Liver (tissue), 9 donors: ENCODE results near the gene STX1A. TPM values are rescaled to one million over a fixed set of nuclear protein-coding genes. Genes with fewer than 3 reads are reported as not detected.

Experiments used
- DNase-seq: peaks from one replicate; pipeline ENCODE4 v3.0.0-alpha.2; 2017; ENCODE audit warnings: low spot score
- H3K27ac ChIP-seq, 2 donors: one replicate each; pipeline ENCODE4 v1.7.0; 2013; ENCODE audit warnings: inconsistent platforms in 2 of 2, low read length in 2 of 2, control low read depth in 1 of 2, low read depth in 1 of 2, mild to moderate bottlenecking in 1 of 2
- H3K27me3 ChIP-seq, 4 donors: one replicate each; pipeline versions ENCODE4 v1.6.1 to v1.7.0; 2013; ENCODE audit warnings: low read length in 3 of 4, inconsistent platforms in 1 of 4, mild to moderate bottlenecking in 1 of 4, moderate library complexity in 1 of 4; ENCODE audit not compliant: control insufficient read depth in 4 of 4, insufficient read depth in 4 of 4
- H3K36me3 ChIP-seq, 4 donors: one replicate each; pipeline versions ENCODE4 v1.6.1 to v1.7.0; 2013; ENCODE audit warnings: low read length in 3 of 4, mild to moderate bottlenecking in 3 of 4, low read depth in 1 of 4, moderate library complexity in 1 of 4; ENCODE audit not compliant: control insufficient read depth in 4 of 4, insufficient read depth in 3 of 4
- H3K4me1 ChIP-seq, 4 donors: one replicate each; pipeline versions ENCODE4 v1.6.1 to v1.7.0; 2013; ENCODE audit warnings: low read length in 3 of 4, mild to moderate bottlenecking in 3 of 4, moderate library complexity in 1 of 4; ENCODE audit not compliant: control insufficient read depth in 4 of 4, insufficient read depth in 4 of 4
- H3K4me3 ChIP-seq, 3 donors: one replicate each; pipeline versions ENCODE4 v1.6.1 to v1.7.0; 2013; ENCODE audit warnings: low read length in 3 of 3, control low read depth in 1 of 3, low read depth in 1 of 3, mild to moderate bottlenecking in 1 of 3
- H3K9ac ChIP-seq, 2 donors: one replicate each; pipeline ENCODE4 v1.7.0; 2013; ENCODE audit warnings: low read length in 2 of 2, mild to moderate bottlenecking in 2 of 2, moderate library complexity in 2 of 2, control low read depth in 1 of 2, low read depth in 1 of 2
- H3K9me3 ChIP-seq, 4 donors: one replicate each; pipeline versions ENCODE4 v1.6.1 to v1.7.0; 2013; ENCODE audit warnings: low read length in 3 of 4; ENCODE audit not compliant: control insufficient read depth in 4 of 4
- EGR1 ChIP-seq, 2 donors: IDR thresholded peaks; 2 replicates each; pipeline ENCODE4 v1.6.1; 2016 to 2018; ENCODE audit warnings: antibody characterized with exemption in 2 of 2, low read depth in 2 of 2
- FOXA1 ChIP-seq: IDR thresholded peaks from 2 replicates; pipeline ENCODE4 v1.6.1; 2016; ENCODE audit warnings: antibody characterized with exemption
- FOXA2 ChIP-seq: IDR thresholded peaks from 2 replicates; pipeline ENCODE4 v1.6.1; 2016; ENCODE audit warnings: antibody characterized with exemption
- GABPA ChIP-seq, 2 donors: IDR thresholded peaks in 1 of 2; conservative IDR thresholded peaks in 1 of 2; 2 replicates each; pipeline ENCODE4 v1.6.1; 2016; ENCODE audit warnings: antibody characterized with exemption in 2 of 2, mild to moderate bottlenecking in 1 of 2, moderate library complexity in 1 of 2
- HNF4A ChIP-seq, 2 donors: conservative IDR thresholded peaks; 2 replicates each; pipeline ENCODE4 v1.6.1; 2016; ENCODE audit warnings: antibody characterized with exemption in 2 of 2, mild to moderate bottlenecking in 2 of 2
- JUND ChIP-seq, 2 donors: IDR thresholded peaks; 2 replicates each; pipeline ENCODE4 v1.6.1; 2016; ENCODE audit warnings: antibody characterized with exemption in 2 of 2
- NR2F2 ChIP-seq: IDR thresholded peaks from 2 replicates; pipeline ENCODE4 v1.6.1; 2016; ENCODE audit warnings: antibody characterized with exemption
- RAD21 ChIP-seq, 2 donors: IDR thresholded peaks; 2 replicates each; pipeline ENCODE4 v1.6.1; 2016; ENCODE audit warnings: antibody characterized with exemption in 2 of 2, mild to moderate bottlenecking in 2 of 2
- RXRA ChIP-seq, 2 donors: IDR thresholded peaks; 2 replicates each; pipeline ENCODE4 v1.6.1; 2017 to 2018; ENCODE audit warnings: antibody characterized with exemption in 2 of 2, mild to moderate bottlenecking in 1 of 2
- SP1 ChIP-seq: IDR thresholded peaks from 2 replicates; pipeline ENCODE4 v1.6.1; 2018; ENCODE audit warnings: antibody characterized with exemption, mild to moderate bottlenecking
- TAF1 ChIP-seq: conservative IDR thresholded peaks from 2 replicates; pipeline ENCODE4 v1.6.1; 2016; ENCODE audit warnings: antibody characterized with exemption, mild to moderate bottlenecking
- YY1 ChIP-seq: IDR thresholded peaks from 2 replicates; pipeline ENCODE4 v1.6.1; 2016; ENCODE audit warnings: antibody characterized with exemption, mild to moderate bottlenecking
- WGBS: extraction: QIAGEN DNeasy Blood & Tissue Kit; methylation state at CpG from one replicate; pipeline ENCODE4 v1.1.7; 2013; 5-methylcytosine and 5-hydroxymethylcytosine counted together
- polyA plus RNA-seq, 2 donors: library from polyadenylated mRNA; stranded (reverse) in 1 of 2; unstranded in 1 of 2; fragments of 200-250 nt in 1 of 2; fragments of >200 nt in 1 of 2; fragmentation: Nextera tagmentation in 1 of 2; extraction: Ambion mirVana in 1 of 2; gene quantifications; one replicate each; pipeline versions ENCODE4 v1.2.1 to v1.2.3, GENCODE V29; 2013 to 2015
- total RNA-seq, 2 donors: library from RNA; depleted of rRNA; stranded (reverse); fragments of >200 nt; gene quantifications; one replicate each; pipeline ENCODE4 v1.2.3, GENCODE V29; 2014
- TF ChIP-seq, protein P1 (sequence below): IDR thresholded peaks from 2 replicates; pipeline ENCODE4 v1.6.1; 2016; ENCODE audit warnings: antibody characterized with exemption
- TF ChIP-seq, protein P2 (sequence below): IDR thresholded peaks from 2 replicates; pipeline ENCODE4 v1.6.1; 2016; ENCODE audit warnings: antibody characterized with exemption
- TF ChIP-seq, protein P3 (sequence below): IDR thresholded peaks from 2 replicates; pipeline ENCODE4 v1.6.1; 2016; ENCODE audit warnings: antibody characterized with exemption
- TF ChIP-seq, protein P4 (sequence below): IDR thresholded peaks from 2 replicates; pipeline ENCODE4 v1.6.1; 2016; ENCODE audit warnings: antibody characterized with exemption, mild to moderate bottlenecking
- donor health status: healthy.
- donor health status: healthy.
- donor health status: healthy.
- donor health status: healthy.
- donor health status: healthy.

STX1A gene
- total and polyA plus RNA-seq, 4 donors: 0.49 to 1.9 (median 1.1) TPM

DNA sequence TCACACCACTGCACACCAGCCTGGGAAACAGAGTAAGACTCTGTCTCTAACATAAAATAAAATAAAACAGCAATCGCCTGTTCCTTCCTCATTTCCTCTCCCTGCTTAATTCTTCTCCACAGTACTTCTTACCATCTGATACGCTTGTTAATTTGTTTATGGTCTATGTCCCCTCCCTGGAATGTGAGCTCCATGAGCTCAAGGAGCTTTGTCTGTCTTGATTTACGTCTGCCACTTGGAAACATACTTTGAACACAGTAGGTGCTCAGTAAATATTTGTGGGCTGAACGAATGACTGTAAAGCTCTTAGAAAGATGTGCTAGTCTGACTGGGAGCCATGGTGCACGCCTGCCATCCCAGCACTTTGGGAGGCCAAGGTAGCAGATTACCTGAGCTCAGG is 9.1 kb upstream of the STX1A start (continued):
- TF ChIP-seq, protein P1, sequence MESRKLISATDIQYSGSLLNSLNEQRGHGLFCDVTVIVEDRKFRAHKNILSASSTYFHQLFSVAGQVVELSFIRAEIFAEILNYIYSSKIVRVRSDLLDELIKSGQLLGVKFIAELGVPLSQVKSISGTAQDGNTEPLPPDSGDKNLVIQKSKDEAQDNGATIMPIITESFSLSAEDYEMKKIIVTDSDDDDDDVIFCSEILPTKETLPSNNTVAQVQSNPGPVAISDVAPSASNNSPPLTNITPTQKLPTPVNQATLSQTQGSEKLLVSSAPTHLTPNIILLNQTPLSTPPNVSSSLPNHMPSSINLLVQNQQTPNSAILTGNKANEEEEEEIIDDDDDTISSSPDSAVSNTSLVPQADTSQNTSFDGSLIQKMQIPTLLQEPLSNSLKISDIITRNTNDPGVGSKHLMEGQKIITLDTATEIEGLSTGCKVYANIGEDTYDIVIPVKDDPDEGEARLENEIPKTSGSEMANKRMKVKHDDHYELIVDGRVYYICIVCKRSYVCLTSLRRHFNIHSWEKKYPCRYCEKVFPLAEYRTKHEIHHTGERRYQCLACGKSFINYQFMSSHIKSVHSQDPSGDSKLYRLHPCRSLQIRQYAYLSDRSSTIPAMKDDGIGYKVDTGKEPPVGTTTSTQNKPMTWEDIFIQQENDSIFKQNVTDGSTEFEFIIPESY: no peak
- TF ChIP-seq SP1 (no peak), TAF1 (no peak), JUND (IDR thresholded peaks at IDR 0.05) (no peak), EGR1 (IDR thresholded peaks at IDR 0.05; ENCODE audit: low read depth in 2 of 2) (no peak), RAD21 (IDR thresholded peaks at IDR 0.05) (no peak), NR2F2 (no peak), YY1 (no peak), FOXA2 (no peak)
- TF ChIP-seq, protein P2, sequence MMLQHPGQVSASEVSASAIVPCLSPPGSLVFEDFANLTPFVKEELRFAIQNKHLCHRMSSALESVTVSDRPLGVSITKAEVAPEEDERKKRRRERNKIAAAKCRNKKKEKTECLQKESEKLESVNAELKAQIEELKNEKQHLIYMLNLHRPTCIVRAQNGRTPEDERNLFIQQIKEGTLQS: no peak
- TF ChIP-seq, protein P3, sequence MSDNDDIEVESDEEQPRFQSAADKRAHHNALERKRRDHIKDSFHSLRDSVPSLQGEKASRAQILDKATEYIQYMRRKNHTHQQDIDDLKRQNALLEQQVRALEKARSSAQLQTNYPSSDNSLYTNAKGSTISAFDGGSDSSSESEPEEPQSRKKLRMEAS: no peak

DNA sequence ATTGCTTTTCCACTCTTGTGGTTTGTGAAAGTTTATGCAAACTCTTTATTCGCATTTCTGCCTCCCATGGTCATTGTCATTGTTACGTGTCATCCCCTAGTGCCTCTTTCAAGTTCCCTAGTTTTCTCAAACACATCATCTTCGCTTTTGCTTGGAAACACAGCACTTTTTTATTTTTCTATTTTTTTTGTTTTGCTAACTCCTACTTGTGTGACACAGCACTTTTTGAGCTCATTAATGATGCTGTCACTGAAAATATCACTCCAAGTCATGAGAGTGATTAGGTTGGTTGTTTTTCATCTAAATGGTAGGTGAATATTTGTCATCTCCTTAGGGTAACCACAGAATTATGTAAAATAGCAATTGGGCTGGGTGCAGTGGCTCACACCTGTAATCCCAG is 8.5 kb upstream of the STX1A start:
- H3K9ac ChIP-seq: no peak overlapping the region
- no peaks in the 10 kb centered on the region for H3K36me3 ChIP-seq
- H3K4me3 ChIP-seq: no peak overlapping the region
- TF ChIP-seq, protein P4, sequence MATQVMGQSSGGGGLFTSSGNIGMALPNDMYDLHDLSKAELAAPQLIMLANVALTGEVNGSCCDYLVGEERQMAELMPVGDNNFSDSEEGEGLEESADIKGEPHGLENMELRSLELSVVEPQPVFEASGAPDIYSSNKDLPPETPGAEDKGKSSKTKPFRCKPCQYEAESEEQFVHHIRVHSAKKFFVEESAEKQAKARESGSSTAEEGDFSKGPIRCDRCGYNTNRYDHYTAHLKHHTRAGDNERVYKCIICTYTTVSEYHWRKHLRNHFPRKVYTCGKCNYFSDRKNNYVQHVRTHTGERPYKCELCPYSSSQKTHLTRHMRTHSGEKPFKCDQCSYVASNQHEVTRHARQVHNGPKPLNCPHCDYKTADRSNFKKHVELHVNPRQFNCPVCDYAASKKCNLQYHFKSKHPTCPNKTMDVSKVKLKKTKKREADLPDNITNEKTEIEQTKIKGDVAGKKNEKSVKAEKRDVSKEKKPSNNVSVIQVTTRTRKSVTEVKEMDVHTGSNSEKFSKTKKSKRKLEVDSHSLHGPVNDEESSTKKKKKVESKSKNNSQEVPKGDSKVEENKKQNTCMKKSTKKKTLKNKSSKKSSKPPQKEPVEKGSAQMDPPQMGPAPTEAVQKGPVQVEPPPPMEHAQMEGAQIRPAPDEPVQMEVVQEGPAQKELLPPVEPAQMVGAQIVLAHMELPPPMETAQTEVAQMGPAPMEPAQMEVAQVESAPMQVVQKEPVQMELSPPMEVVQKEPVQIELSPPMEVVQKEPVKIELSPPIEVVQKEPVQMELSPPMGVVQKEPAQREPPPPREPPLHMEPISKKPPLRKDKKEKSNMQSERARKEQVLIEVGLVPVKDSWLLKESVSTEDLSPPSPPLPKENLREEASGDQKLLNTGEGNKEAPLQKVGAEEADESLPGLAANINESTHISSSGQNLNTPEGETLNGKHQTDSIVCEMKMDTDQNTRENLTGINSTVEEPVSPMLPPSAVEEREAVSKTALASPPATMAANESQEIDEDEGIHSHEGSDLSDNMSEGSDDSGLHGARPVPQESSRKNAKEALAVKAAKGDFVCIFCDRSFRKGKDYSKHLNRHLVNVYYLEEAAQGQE: no peak
- TF ChIP-seq FOXA1: no peak
- TF ChIP-seq FOXA2: no peak
- TF ChIP-seq, protein P2: no peak
- no peak for TF ChIP-seq SP1
- no peak for TF ChIP-seq TAF1
- no peak for DNase-seq
- H3K27ac ChIP-seq: no peak overlapping the region
- no peaks in the 10 kb centered on the region for H3K9me3 ChIP-seq
- peaks cover 0 to 2% (median 0%) of the 10 kb centered on the region in 4 donors for H3K4me1 ChIP-seq
- WGBS: 77% methylated on average over 3 of the region's 3 CpGs
- H3K27me3 ChIP-seq: no peaks in the 10 kb centered on the region

DNA sequence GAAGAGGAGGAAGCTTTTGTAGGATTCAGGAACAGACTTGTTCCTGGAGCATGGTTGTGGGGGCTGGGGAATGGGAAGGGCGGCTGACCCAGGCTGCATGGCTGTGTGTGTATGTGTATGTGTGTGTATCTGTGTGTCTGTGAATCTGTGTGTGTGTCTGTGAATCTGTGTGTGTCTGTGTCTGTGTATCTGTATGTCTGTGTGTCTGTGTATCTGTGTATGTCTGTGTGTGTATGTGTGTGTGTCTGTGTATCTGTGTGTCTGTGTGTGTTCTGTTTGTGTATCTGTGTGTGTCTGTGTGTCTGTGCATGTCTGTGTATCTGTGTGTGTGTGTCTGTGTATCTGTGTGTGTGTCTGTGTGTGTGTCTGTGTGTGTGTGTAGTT is 6.6 kb upstream of the STX1A start:
- no peak for DNase-seq
- no peaks in the 10 kb centered on the region for H3K9me3 ChIP-seq
- no peak overlapping the region for H3K27ac ChIP-seq
- 81% methylated on average over 1 of the region's 1 CpG for WGBS
- H3K27me3 ChIP-seq: no peaks in the 10 kb centered on the region
- H3K4me3 ChIP-seq: no peak overlapping the region
- peaks cover 5 to 14% (median 10%) of the 10 kb centered on the region in 4 donors for H3K4me1 ChIP-seq
- no peaks in the 10 kb centered on the region for H3K36me3 ChIP-seq
- no peak overlapping the region for H3K9ac ChIP-seq
- TF ChIP-seq, protein P1: no peak
- TF ChIP-seq YY1: no peak
- TF ChIP-seq HNF4A (conservative IDR thresholded peaks at IDR 0.05): no peak
- TF ChIP-seq TAF1: no peak
- TF ChIP-seq FOXA2: no peak
- no peak for TF ChIP-seq GABPA (IDR thresholded peaks at IDR 0.05 in 1 of 2, conservative IDR thresholded peaks at IDR 0.05 in 1 of 2)
- TF ChIP-seq, protein P4: no peak
- no peak for TF ChIP-seq RAD21 (IDR thresholded peaks at IDR 0.05)
- TF ChIP-seq NR2F2: no peak
- TF ChIP-seq RXRA (IDR thresholded peaks at IDR 0.05): no peak
- TF ChIP-seq SP1: no peak
- TF ChIP-seq FOXA1: no peak
